Psoas muscle (tissue), 8 donors: ENCODE data around the gene EPHA4. TPM values are rescaled to one million over a fixed set of nuclear protein-coding genes. Genes with fewer than 3 reads are reported as not detected.

Source experiments
- ATAC-seq, 4 donors: fragments of 200-7000 bp; cut with Tn5 transposase; one replicate each; pipeline ENCODE4 v1.9.1; 2020; ENCODE audit warnings: moderate library complexity in 3 of 4, mild to moderate bottlenecking in 2 of 4
- DNase-seq, 2 donors: peaks; one replicate each; pipeline ENCODE4 v3.0.0-alpha.2; 2020
- H3K27ac ChIP-seq: fragments of 200-600 bp; one replicate; pipeline ENCODE4 v1.8.0; 2022
- H3K27me3 ChIP-seq, 3 donors: fragments of 200-600 bp in 1 of 3; one replicate each; pipeline versions ENCODE4 v1.6.1 to v1.8.0; 2013 to 2022; ENCODE audit warnings: low read length in 2 of 3, mild to moderate bottlenecking in 2 of 3, moderate library complexity in 1 of 3; ENCODE audit not compliant: insufficient read depth in 3 of 3
- H3K36me3 ChIP-seq, 2 donors: fragments of 200-600 bp in 1 of 2; one replicate each; pipeline versions ENCODE4 v1.6.1 to v1.8.0; 2013 to 2022; ENCODE audit warnings: low read depth in 1 of 2, mild to moderate bottlenecking in 1 of 2, moderate library complexity in 1 of 2; ENCODE audit not compliant: insufficient read depth in 1 of 2
- H3K4me1 ChIP-seq: fragments of 200-600 bp; one replicate; pipeline ENCODE4 v1.8.0; 2022
- H3K4me3 ChIP-seq: fragments of 200-600 bp; one replicate; pipeline ENCODE4 v1.8.0; 2022; ENCODE audit warnings: mild to moderate bottlenecking
- H3K9me3 ChIP-seq: fragments of 200-600 bp; one replicate; pipeline ENCODE4 v1.8.0; 2022
- CTCF ChIP-seq: fragments of 200-600 bp; IDR thresholded peaks from one replicate; pipeline ENCODE4 v1.8.0; 2022; ENCODE audit warnings: antibody characterized with exemption
- WGBS, 3 donors: extraction: QIAGEN DNeasy Blood & Tissue Kit; methylation state at CpG; one replicate each; pipeline versions ENCODE4 v1.1.6 to v1.1.7; 2013; 5-methylcytosine and 5-hydroxymethylcytosine counted together
- intact Hi-C, 2 donors: fragments of 100-400 bp; cut with DNase I; formaldehyde crosslinking; loops; one replicate each; pipeline versions ENCODE4 v1.11.0 to v1.14.2; 2022
- polyA plus RNA-seq, 3 donors: library from polyadenylated mRNA; stranded (reverse); fragments of 200-250 nt; gene quantifications; one replicate each; pipeline ENCODE4 v1.2.3, GENCODE V29; 2013
- total RNA-seq, 4 donors: library from RNA; stranded (reverse); fragmentation: NEBNext Ultra II Directional in 2 of 4; extraction: Animal tissue kit (Norgen Biotek cat#: 25700) in 2 of 4; gene quantifications; one replicate each; pipeline versions ENCODE4 v1.2.1 to v1.2.4, GENCODE V29; 2021 to 2023
- donor health status: healthy with polysubstance abuse.
- donor health status: DM: no; HTN: no; CAD: no; lungs with moderate emphysema.
- donor health status: Bipolar disorder and iron deficiency.
- donor health status: healthy.
- donor health status: DM: yes; HTN: yes; CAD: no.
- donor health status: DM: no; HTN: no; CAD: no.
- donor health status: DM: no; HTN: no; CAD: no.
- donor health status: DM: yes; HTN: yes; CAD: no.

EPHA4 gene
- total and polyA plus RNA-seq, 7 donors = 0.76 to 6.3 (median 3.8) TPM

GRCh38 chr2:221485503-221485870, 86.6 kb downstream of the EPHA4 start:
- ATAC-seq (no peak), DNase-seq (no peak)
- H3K36me3 ChIP-seq = no peaks in the 10 kb centered on the region
- H3K4me3 ChIP-seq = no peak overlapping the region
- no peak overlapping the region for H3K27ac ChIP-seq
- H3K9me3 ChIP-seq = no peaks in the 10 kb centered on the region
- TF ChIP-seq CTCF = no peak
- H3K27me3 ChIP-seq = no peaks in the 10 kb centered on the region
- 94 to 99% (median 94%) methylated on average over 5 of the region's 5 CpGs for WGBS, 3 donors
- no peaks in the 10 kb centered on the region for H3K4me1 ChIP-seq
- intact Hi-C loops = no loop called here

GRCh38 chr2:221484761-221485502, 87.2 kb downstream of the EPHA4 start:
- WGBS, 3 donors = 85 to 90% (median 86%) methylated on average over 8 of the region's 8 CpGs
- no peaks in the 10 kb centered on the region for H3K27me3 ChIP-seq
- H3K4me3 ChIP-seq = no peak overlapping the region
- ATAC-seq (no peak), DNase-seq (no peak)
- no peaks in the 10 kb centered on the region for H3K9me3 ChIP-seq
- intact Hi-C loops = no loop called here
- no peak overlapping the region for H3K27ac ChIP-seq
- no peaks in the 10 kb centered on the region for H3K36me3 ChIP-seq
- no peaks in the 10 kb centered on the region for H3K4me1 ChIP-seq
- no peak for TF ChIP-seq CTCF

- intact Hi-C loops = no loop called here
- ATAC-seq (no peak), DNase-seq (no peak)
- Histone ChIP-seq H3K36me3 (no peaks in the 10 kb centered on the region), H3K9me3 (no peaks in the 10 kb centered on the region), H3K27ac (no peak overlapping the region), H3K4me1 (no peaks in the 10 kb centered on the region), H3K27me3 (no peaks in the 10 kb centered on the region), H3K4me3 (no peak overlapping the region)
- TF ChIP-seq CTCF = no peak
- 48 to 57% (median 49%) methylated on average over 12 of the region's 12 CpGs for WGBS, 3 donors
These were observed 89.2 kb downstream of the EPHA4 start for GRCh38 chr2:221482666-221483455.

- H3K9me3 ChIP-seq = no peaks in the 10 kb centered on the region
- H3K4me1 ChIP-seq = peaks cover 7% of the 10 kb centered on the region
- intact Hi-C loops = no loop called here
- no peak for TF ChIP-seq CTCF
- H3K27ac ChIP-seq = no peak overlapping the region
- WGBS, 3 donors = 88 to 94% (median 91%) methylated on average over 3 of the region's 3 CpGs
- no peak for DNase-seq
- no peaks in the 10 kb centered on the region for H3K36me3 ChIP-seq
- ATAC-seq = no peak
- H3K4me3 ChIP-seq = no peak overlapping the region
- no peaks in the 10 kb centered on the region for H3K27me3 ChIP-seq
These were observed 91.3 kb downstream of the EPHA4 start for GRCh38 chr2:221480821-221481220.
